B cell (primary cell): Measurements from ENCODE around the gene TTC34. TPM values are rescaled to one million over a fixed set of nuclear protein-coding genes. Genes with fewer than 3 reads are reported as not detected.

ENCODE experiments used
- ATAC-seq: fragments of 200-7000 bp; cut with Tn5 transposase; one replicate; pipeline ENCODE4 v1.10.0; 2021; ENCODE audit warnings: low read depth, mild to moderate bottlenecking, moderate number of reproducible peaks, moderate library complexity
- CTCF ChIA-PET: fragments of 350-600 bp; sonication (Branson Sonifier 250); formaldehyde crosslinking; loops from one replicate; lab custom pipeline; 2021; ENCODE audit warnings: antibody characterized with exemption, inconsistent platforms; lab: Charles Lee
- POLR2A ChIA-PET: fragments of 350-600 bp; sonication (Branson Sonifier 250); formaldehyde crosslinking; loops from one replicate; lab custom pipeline; 2021; ENCODE audit warnings: antibody characterized with exemption; lab: Charles Lee
- DNase-seq: peaks from one replicate; pipeline ENCODE4 v3.0.0; 2013
- H2AFZ ChIP-seq: 2 replicates; pipeline ENCODE4 v1.6.1; 2012; ENCODE audit warnings: mild to moderate bottlenecking, low read depth, low read length; ENCODE audit not compliant: insufficient read depth, poor library complexity, severe bottlenecking
- H3K27ac ChIP-seq, 2 donors: 1 replicate in 1 of 2; 2 replicates in 1 of 2; pipeline ENCODE4 v1.5.1; 2012 to 2013; ENCODE audit warnings: low read length in 2 of 2, mild to moderate bottlenecking in 2 of 2, moderate library complexity in 1 of 2
- H3K27me3 ChIP-seq, 4 experiments: fragments of 200-600 bp in 1 of 4; sonication (generic) in 1 of 4; replicated peaks in 1 of 4; 1 replicate in 2 of 4; 2 replicates in 2 of 4; pipeline versions ENCODE4 v1.6.1 to v1.7.0; 2013 to 2016; ENCODE audit warnings: low read length in 3 of 4, mild to moderate bottlenecking in 2 of 4, mixed read lengths in 1 of 4, moderate library complexity in 1 of 4; ENCODE audit not compliant: insufficient read depth in 4 of 4, control insufficient read depth in 3 of 4; ENCODE audit errors: control extremely low read depth in 1 of 4
- H3K36me3 ChIP-seq, 2 experiments: replicated peaks in 1 of 2; 1 replicate in 1 of 2; 2 replicates in 1 of 2; pipeline versions ENCODE4 v1.6.1 to v1.7.1; 2013; ENCODE audit warnings: low read length in 1 of 2; ENCODE audit not compliant: insufficient read depth in 2 of 2, control insufficient read depth in 1 of 2; ENCODE audit errors: control extremely low read depth in 1 of 2, extremely low read depth in 1 of 2
- H3K4me1 ChIP-seq, 2 donors: fragments of 200-600 bp in 1 of 2; sonication (generic) in 1 of 2; 1 replicate in 1 of 2; 2 replicates in 1 of 2; pipeline versions ENCODE4 v1.5.1 to v1.6.1; 2013 to 2017; ENCODE audit warnings: low read length in 2 of 2; ENCODE audit not compliant: control insufficient read depth in 2 of 2, insufficient read depth in 2 of 2
- H3K4me2 ChIP-seq: replicated peaks from 2 replicates; pipeline ENCODE3; 2012; ENCODE audit warnings: mild to moderate bottlenecking, low read depth, low read length; ENCODE audit not compliant: poor library complexity, severe bottlenecking
- H3K4me3 ChIP-seq, 5 experiments: fragments of 200-600 bp in 1 of 5; sonication (generic) in 1 of 5; 1 replicate in 3 of 5; 2 replicates in 2 of 5; pipeline versions ENCODE4 v1.5.1 to v1.7.0; 2011 to 2016; ENCODE audit warnings: low read length in 4 of 5, mild to moderate bottlenecking in 4 of 5, low read depth in 2 of 5, control low read depth in 1 of 5, moderate library complexity in 1 of 5; ENCODE audit not compliant: insufficient read depth in 1 of 5; ENCODE audit errors: control extremely low read depth in 1 of 5, extremely low read depth in 1 of 5
- H3K79me2 ChIP-seq: fragments of 200-600 bp; sonication (generic); one replicate; pipeline ENCODE4 v1.6.0; 2016; ENCODE audit warnings: low read length; ENCODE audit not compliant: control insufficient read depth, insufficient read depth
- H3K9ac ChIP-seq: fragments of 200-600 bp; sonication (generic); 2 replicates; pipeline ENCODE4 v1.6.1; 2017; ENCODE audit warnings: mild to moderate bottlenecking, low read length, moderate library complexity
- H3K9me3 ChIP-seq, 3 donors: one replicate each; pipeline versions ENCODE4 v1.6.1 to v1.7.1; 2013; ENCODE audit warnings: low read length in 2 of 3; ENCODE audit not compliant: control insufficient read depth in 2 of 3, insufficient read depth in 1 of 3; ENCODE audit errors: control extremely low read depth in 1 of 3
- H4K20me1 ChIP-seq: 2 replicates; pipeline ENCODE4 v1.6.0; 2012; ENCODE audit warnings: mild to moderate bottlenecking, low read length; ENCODE audit not compliant: insufficient read depth, control insufficient read depth, poor library complexity, severe bottlenecking
- H3K27ac Mint-ChIP-seq: one replicate; pipeline ENCODE4 v1.8.0; 2021; ENCODE audit warnings: mixed read lengths
- H3K27me3 Mint-ChIP-seq: one replicate; pipeline ENCODE4 v1.8.0; 2021; ENCODE audit warnings: mixed read lengths
- H3K4me1 Mint-ChIP-seq: one replicate; pipeline ENCODE4 v1.8.0; 2021; ENCODE audit warnings: mixed read lengths
- H3K4me3 Mint-ChIP-seq: one replicate; pipeline ENCODE4 v1.8.0; 2021; ENCODE audit warnings: mixed read lengths
- H3K9me3 Mint-ChIP-seq: one replicate; pipeline ENCODE4 v1.8.0; 2022; ENCODE audit warnings: mixed read lengths; ENCODE audit not compliant: insufficient read depth
- CTCF ChIP-seq: fragments of 200-600 bp; IDR thresholded peaks from one replicate; pipeline ENCODE4 v1.8.0; 2022; ENCODE audit warnings: antibody characterized with exemption, mild to moderate bottlenecking
- EZH2 ChIP-seq: IDR thresholded peaks from 2 replicates; pipeline ENCODE4 v1.6.1; 2012; ENCODE audit warnings: borderline replicate concordance, low read depth, mild to moderate bottlenecking, moderate library complexity, low read length; ENCODE audit not compliant: insufficient read depth, poor library complexity, severe bottlenecking
- WGBS: methylation state at CpG from one replicate; pipeline ENCODE4 v1.1.5; 2013; ENCODE audit warnings: missing lambda C conversion rate; ENCODE audit not compliant: insufficient coverage; 5-methylcytosine and 5-hydroxymethylcytosine counted together
- intact Hi-C: fragments of 100-400 bp; cut with micrococcal nuclease; formaldehyde crosslinking; loops from one replicate; pipeline ENCODE4 v1.10.0; 2022
- polyA plus RNA-seq: library from polyadenylated mRNA; depleted of rRNA; stranded (reverse); fragments of >200 nt; gene quantifications from 2 replicates; pipeline ENCODE4 v1.2.3, GENCODE V29; 2012
- total RNA-seq, 2 donors: library from RNA; stranded (reverse); fragments of 120-200 nt in 1 of 2; gene quantifications; 1 replicate in 1 of 2; 2 replicates in 1 of 2; pipeline versions ENCODE4 v1.2.3 to v1.2.4, GENCODE V29; 2013 to 2022

Gene TTC34
- total and polyA plus RNA-seq, 2 donors (not counting 1 experiment from before 2014, with no cell fraction given) = 2.1 to 8.1 TPM

- H3K27ac Mint-ChIP-seq = no peak overlapping the region
- Histone ChIP-seq H3K36me3 (no peaks in the 10 kb centered on the region), H3K27ac (no peak overlapping the region), H3K79me2 (no peaks in the 10 kb centered on the region), H4K20me1 (no peaks in the 10 kb centered on the region), H3K9ac (no peak overlapping the region), H3K4me1 (peaks cover 0 to 5% of the 10 kb centered on the region in 2 donors), H3K9me3 (peaks cover 2 to 25% (median 13%) of the 10 kb centered on the region in 3 donors), H3K27me3 (peaks cover 0 to 6% (median 0%) of the 10 kb centered on the region in 4 experiments), H3K4me2 (no peak overlapping the region), H2AFZ (no peak overlapping the region), H3K4me3 (no peak overlapping the region)
- peaks cover 3% of the 10 kb centered on the region for H3K27me3 Mint-ChIP-seq
- TF ChIP-seq CTCF = no peak
- no peak for TF ChIP-seq EZH2
- CTCF ChIA-PET = no interaction called here
- 71% methylated on average over 6 of the region's 6 CpGs for WGBS
- H3K4me3 Mint-ChIP-seq = no peak overlapping the region
- intact Hi-C loops = no loop called here
- H3K9me3 Mint-ChIP-seq = peaks cover 5% of the 10 kb centered on the region
- no peaks in the 10 kb centered on the region for H3K4me1 Mint-ChIP-seq
- POLR2A ChIA-PET = no interaction called here
- no peak for DNase-seq
- no peak for ATAC-seq
Measured at GRCh38 chr1:2797741-2798016, 3.8 kb downstream of the TTC34 start.

DNA sequence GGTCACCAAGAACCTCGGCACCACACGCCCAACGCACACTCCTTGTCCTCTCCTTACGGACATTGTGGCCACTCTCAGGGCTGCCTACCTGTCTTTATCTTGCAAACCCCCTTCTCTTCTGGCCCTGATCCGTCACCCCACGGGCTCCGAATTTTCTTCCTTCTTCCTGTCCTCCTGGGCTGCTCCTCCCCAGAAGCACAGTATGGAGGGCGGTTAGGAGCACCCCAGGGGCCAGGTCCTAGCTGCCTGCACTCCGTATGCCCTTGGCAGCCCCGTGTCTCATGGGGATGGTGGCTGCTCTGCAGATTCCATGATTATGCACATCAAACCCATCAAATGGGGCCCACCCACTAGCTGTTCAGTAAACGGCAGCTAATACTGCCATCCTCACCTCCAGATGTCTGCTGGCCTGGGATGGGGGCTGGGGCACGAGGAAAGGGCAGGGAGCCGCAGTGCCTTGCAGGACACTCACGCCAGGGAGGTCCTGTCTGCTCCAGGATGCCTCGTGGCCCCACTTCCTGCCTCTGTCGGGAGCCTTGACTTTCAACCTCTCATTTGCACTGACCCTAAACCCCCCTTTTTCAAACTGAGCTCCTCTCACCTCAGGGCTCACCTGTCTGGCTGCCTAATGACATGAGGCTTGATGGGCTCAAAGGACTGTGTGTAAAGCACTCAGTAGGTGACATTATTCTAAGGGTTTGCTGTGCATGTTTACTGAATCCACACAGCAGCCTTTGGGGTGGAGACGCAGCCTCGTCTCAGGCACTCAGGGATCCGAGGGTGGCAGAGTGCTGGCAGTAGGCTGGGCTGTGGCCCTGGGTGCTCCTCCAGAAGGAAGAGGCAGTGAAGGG, 4.4 kb downstream of the TTC34 start:
- POLR2A ChIA-PET = no interaction called here
- Histone ChIP-seq H3K9ac (no peak overlapping the region), H3K36me3 (no peaks in the 10 kb centered on the region), H3K4me1 (peaks cover 0 to 5% of the 10 kb centered on the region in 2 donors), H2AFZ (no peak overlapping the region), H3K4me2 (no peak overlapping the region), H3K27me3 (peaks cover 0 to 12% (median 0%) of the 10 kb centered on the region in 4 experiments), H3K79me2 (no peaks in the 10 kb centered on the region), H4K20me1 (no peaks in the 10 kb centered on the region), H3K4me3 (no peak overlapping the region), H3K9me3 (peaks cover 2 to 26% (median 18%) of the 10 kb centered on the region in 3 donors), H3K27ac (no peak overlapping the region)
- TF ChIP-seq EZH2 (no peak), CTCF (no peak)
- CTCF ChIA-PET = no interaction called here
- Mint-ChIP-seq H3K9me3 (peaks cover 10% of the 10 kb centered on the region), H3K27ac (no peak overlapping the region), H3K4me3 (no peak overlapping the region), H3K4me1 (no peaks in the 10 kb centered on the region), H3K27me3 (peaks cover 8% of the 10 kb centered on the region)
- intact Hi-C loops = no loop called here
- ATAC-seq (no peak), DNase-seq (no peak)
- 59% methylated on average over 18 of the region's 19 CpGs for WGBS
